Measurements from ENCODE around the gene TBL3. TPM values are rescaled to one million over a fixed set of nuclear protein-coding genes. Genes with fewer than 3 reads are reported as not detected.
"Not testable (repeated sequence)": the region's sequence is repeated elsewhere in the genome, so short reads cannot be mapped to it uniquely, and the experiment has no call there.

The TBL3 gene
- total and polyA plus RNA-seq, 9 donors: 2.1 to 48.0 (median 31.0) TPM

- WGBS, 3 donors: 1% methylated on average over 65 to 79 of the region's 79 CpGs
- Histone ChIP-seq H3K4me3 (peak within 1 kb of the TSS; percentile 75), H3K4me1 (ENCODE audit: insufficient read depth) (peaks cover 9% of the 10 kb centered on the region), H3K9me3 (no peaks in the 10 kb centered on the region), H3K27me3 (no peaks in the 10 kb centered on the region), H3K27ac (peak within 1 kb of the TSS in 1 of 2 donors; percentile 55), H3K36me3 (no peaks in the 10 kb centered on the region)
- DNase-seq: peak; percentile 87 to 95 (median 93)
- intact Hi-C loops (cut with DNase I): loop anchor here in 1 of 4 donors (10.0 kb wide), 1 partner anchor 1325 kb away; the partner anchor contains the start of genes METTL26 and WFIKKN1
- TF ChIP-seq POLR2A (IDR thresholded peaks at IDR 0.05): peak; percentile 44
- TF ChIP-seq CTCF (IDR thresholded peaks at IDR 0.05): peak; percentile 68 to 74 (median 70)
- no peak for TF ChIP-seq EP300 (IDR thresholded peaks at IDR 0.05)
These were observed 12.4 kb upstream of the TBL3 start, which contains the start of gene NDUFB10 for GRCh38 chr16:1959269-1960039. NDUFB10 (plus strand) TSS chr16:1959538; CDS start chr16:1959625, 87 bp downstream.

GRCh38 chr16:1960665-1961630, 10.9 kb upstream of the TBL3 start:
- Histone ChIP-seq H3K9me3 (no peaks in the 10 kb centered on the region), H3K4me1 (ENCODE audit: insufficient read depth) (peaks cover 14% of the 10 kb centered on the region), H3K27ac (no peak overlapping the region), H3K36me3 (no peaks in the 10 kb centered on the region), H3K4me3 (peak overlapping the region; percentile 75), H3K27me3 (no peaks in the 10 kb centered on the region)
- intact Hi-C loops (cut with DNase I): loop anchor here in 1 of 4 donors (10.0 kb wide), 1 partner anchor 1326 kb away; the partner anchor contains the start of genes METTL26 and WFIKKN1
- peak in 1 of 5 donors; percentile 44 for DNase-seq
- 35 to 43% (median 35%) methylated on average over 20 of the region's 20 CpGs for WGBS, 3 donors
- no peak for TF ChIP-seq CTCF (IDR thresholded peaks at IDR 0.05)
- TF ChIP-seq POLR2A (IDR thresholded peaks at IDR 0.05): no peak
- TF ChIP-seq EP300 (IDR thresholded peaks at IDR 0.05): no peak

DNA sequence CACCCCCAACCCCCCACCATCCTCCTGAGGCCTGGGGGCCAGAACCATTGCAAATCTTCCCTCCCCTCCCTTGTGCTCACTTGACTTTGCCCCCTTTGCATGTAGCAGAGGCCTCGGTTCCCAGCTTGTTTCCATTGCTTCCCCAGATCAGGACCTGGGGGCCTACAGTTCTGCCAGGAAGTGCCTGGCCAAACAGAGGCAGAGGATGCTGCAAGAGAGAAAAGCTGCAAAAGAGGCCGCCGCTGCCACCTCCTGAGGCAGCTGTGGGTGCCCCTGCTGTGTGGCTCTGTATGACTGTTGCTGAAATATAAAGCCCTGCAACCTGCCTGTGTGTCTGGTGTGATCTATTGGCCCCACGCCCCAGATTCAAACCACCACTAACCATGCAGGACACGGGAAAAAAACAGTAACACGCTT, 10.2 kb upstream of the TBL3 start:
- Histone ChIP-seq H3K9me3 (no peaks in the 10 kb centered on the region), H3K4me1 (ENCODE audit: insufficient read depth) (peaks cover 14% of the 10 kb centered on the region), H3K27ac (no peak overlapping the region), H3K36me3 (no peaks in the 10 kb centered on the region), H3K4me3 (no peak overlapping the region), H3K27me3 (no peaks in the 10 kb centered on the region)
- intact Hi-C loops (cut with DNase I): loop anchor here in 1 of 4 donors (10.0 kb wide), 1 partner anchor 1327 kb away; the partner anchor contains the start of genes METTL26 and WFIKKN1
- no peak for TF ChIP-seq EP300 (IDR thresholded peaks at IDR 0.05)
- 46 to 55% (median 51%) methylated on average over 6 of the region's 6 CpGs for WGBS, 3 donors
- peak in 2 of 5 donors; percentile 20 to 34 for DNase-seq

GRCh38 chr16:1962161-1963153, 9.4 kb upstream of the TBL3 start:
- H3K27ac ChIP-seq, H3K4me3 ChIP-seq, H3K27me3 ChIP-seq, H3K9me3 ChIP-seq, H3K36me3 ChIP-seq: not testable (repeated sequence)
- intact Hi-C loops (cut with DNase I): loop anchor here in 1 of 4 donors (10.0 kb wide), 1 partner anchor 1328 kb away; the partner anchor contains the start of genes METTL26 and WFIKKN1
- 73 to 83% (median 74%) methylated on average over 35 to 37 of the region's 37 CpGs for WGBS, 3 donors
- H3K4me1 ChIP-seq (ENCODE audit: insufficient read depth): peaks cover 14% of the 10 kb centered on the region
- peak in 1 of 5 donors; percentile 38 for DNase-seq

All from ovary (tissue), 9 donors.